WTC11 (cell line): Measurements from ENCODE around the gene CTNND1. TPM values are rescaled to one million over a fixed set of nuclear protein-coding genes. Genes with fewer than 3 reads are reported as not detected.

ENCODE experiments used
- ATAC-seq: fragments of 200-7000 bp; cut with Tn5 transposase; 2 replicates; pipeline ENCODE4 v1.10.0; 2021; ENCODE audit warnings: mild to moderate bottlenecking, moderate library complexity
- CTCF ChIA-PET: fragments of 300-600 bp; sonication (Branson Sonifier 250); formaldehyde crosslinking; loops from one replicate; lab custom pipeline; 2021; ENCODE audit warnings: antibody characterized with exemption; lab: Charles Lee
- POLR2A ChIA-PET: fragments of 350-600 bp; sonication (Branson Sonifier 250); formaldehyde crosslinking; loops from one replicate; lab custom pipeline; 2021; ENCODE audit warnings: antibody characterized with exemption; lab: Charles Lee
- DNase-seq: peaks from one replicate; pipeline ENCODE4 v3.0.0; 2021; ENCODE audit warnings: low spot score
- H3K27ac Mint-ChIP-seq: 2 replicates; pipeline ENCODE4 v1.8.0; 2021; ENCODE audit warnings: mixed read lengths
- H3K27me3 Mint-ChIP-seq: 2 replicates; pipeline ENCODE4 v1.8.0; 2021; ENCODE audit warnings: low read depth, mild to moderate bottlenecking, moderate library complexity, mixed read lengths
- H3K36me3 Mint-ChIP-seq: 2 replicates; pipeline ENCODE4 v1.8.0; 2021; ENCODE audit warnings: mixed read lengths
- H3K4me1 Mint-ChIP-seq: 2 replicates; pipeline ENCODE4 v1.8.0; 2022; ENCODE audit warnings: mixed read lengths
- H3K4me3 Mint-ChIP-seq: 2 replicates; pipeline ENCODE4 v1.8.0; 2021; ENCODE audit warnings: mild to moderate bottlenecking, moderate library complexity, mixed read lengths
- H3K9me3 Mint-ChIP-seq: 2 replicates; pipeline ENCODE4 v1.8.0; 2021; ENCODE audit warnings: mixed read lengths
- ATF2 ChIP-seq: sonication (generic); formaldehyde crosslinking; IDR thresholded peaks from 2 replicates; pipeline ENCODE4 v1.8.1; 2022; ENCODE audit warnings: low read depth, missing genetic modification reagents, borderline replicate concordance
- E2F5 ChIP-seq: sonication (generic); formaldehyde crosslinking; IDR thresholded peaks from 2 replicates; pipeline ENCODE4 v1.8.1; 2022; ENCODE audit warnings: mild to moderate bottlenecking, moderate library complexity, missing genetic modification reagents
- ERG ChIP-seq: fragments of 250-450 bp; sonication (Bioruptor Pico); IDR thresholded peaks from 2 replicates; pipeline ENCODE4 v1.8.0; 2021; ENCODE audit warnings: mild to moderate bottlenecking
- FOXP1 ChIP-seq: sonication (generic); formaldehyde crosslinking; IDR thresholded peaks from 2 replicates; pipeline ENCODE4 v1.8.0; 2022; ENCODE audit warnings: missing genetic modification reagents, mild to moderate bottlenecking, moderate library complexity, borderline replicate concordance
- FOXP4 ChIP-seq: sonication (generic); formaldehyde crosslinking; IDR thresholded peaks from 2 replicates; pipeline ENCODE4 v1.8.0; 2022; ENCODE audit warnings: mild to moderate bottlenecking, missing genetic modification reagents
- GABPB1 ChIP-seq: sonication (generic); formaldehyde crosslinking; IDR thresholded peaks from 2 replicates; pipeline ENCODE4 v1.8.1; 2023; ENCODE audit warnings: mild to moderate bottlenecking, missing genetic modification reagents
- HMGA2 ChIP-seq: fragments of 250-450 bp; sonication (Bioruptor Pico); IDR thresholded peaks from 2 replicates; pipeline ENCODE4 v1.4.0; 2021; ENCODE audit warnings: mild to moderate bottlenecking, moderate library complexity
- JAZF1 ChIP-seq: fragments of 250-450 bp; sonication (Bioruptor Pico); IDR thresholded peaks from 2 replicates; pipeline ENCODE4 v1.9.0; 2021; ENCODE audit warnings: moderate library complexity, mild to moderate bottlenecking, inconsistent platforms
- MXD4 ChIP-seq: fragments of 250-450 bp; sonication (Bioruptor Pico); IDR thresholded peaks from 2 replicates; pipeline ENCODE4 v1.8.0; 2021; ENCODE audit warnings: mild to moderate bottlenecking, moderate library complexity, borderline replicate concordance
- MYBL2 ChIP-seq: sonication (generic); formaldehyde crosslinking; IDR thresholded peaks from 2 replicates; pipeline ENCODE4 v1.8.1; 2023; ENCODE audit warnings: mild to moderate bottlenecking, moderate library complexity, missing genetic modification reagents
- NFE2L1 ChIP-seq: sonication (generic); formaldehyde crosslinking; IDR thresholded peaks from 2 replicates; pipeline ENCODE4 v1.8.1; 2023; ENCODE audit warnings: missing genetic modification reagents
- PREB ChIP-seq: sonication (generic); formaldehyde crosslinking; IDR thresholded peaks from 2 replicates; pipeline ENCODE4 v1.8.1; 2022; ENCODE audit warnings: mild to moderate bottlenecking, missing genetic modification reagents, moderate library complexity, borderline replicate concordance
- SMAD3 ChIP-seq: sonication (generic); formaldehyde crosslinking; IDR thresholded peaks from 2 replicates; pipeline ENCODE4 v1.8.0; 2022; ENCODE audit warnings: missing genetic modification reagents, mild to moderate bottlenecking, borderline replicate concordance
- ZBTB43 ChIP-seq: sonication (generic); formaldehyde crosslinking; IDR thresholded peaks from 2 replicates; pipeline ENCODE4 v1.8.1; 2023; ENCODE audit warnings: mild to moderate bottlenecking, missing genetic modification reagents
- ZNF121 ChIP-seq: sonication (generic); formaldehyde crosslinking; IDR thresholded peaks from 2 replicates; pipeline ENCODE4 v1.8.0; 2023; ENCODE audit warnings: missing genetic modification reagents
- ZNF219 ChIP-seq: sonication (generic); formaldehyde crosslinking; IDR thresholded peaks from 2 replicates; pipeline ENCODE4 v1.8.0; 2023; ENCODE audit warnings: missing genetic modification reagents, mild to moderate bottlenecking, borderline replicate concordance
- ZNF396 ChIP-seq: fragments of 250-450 bp; sonication (Bioruptor Pico); IDR thresholded peaks from 2 replicates; pipeline ENCODE4 v1.8.0; 2021; ENCODE audit warnings: mild to moderate bottlenecking, moderate library complexity, borderline replicate concordance
- ZNF423 ChIP-seq: fragments of 250-450 bp; sonication (Bioruptor Pico); IDR thresholded peaks from 2 replicates; pipeline ENCODE4 v2.1.2; 2022; ENCODE audit warnings: mild to moderate bottlenecking, moderate library complexity
- ZNF532 ChIP-seq: fragments of 250-450 bp; sonication (Bioruptor Pico); IDR thresholded peaks from 2 replicates; pipeline ENCODE4 v1.9.0; 2021; ENCODE audit warnings: mild to moderate bottlenecking, borderline replicate concordance
- ZSCAN18 ChIP-seq: fragments of 250-450 bp; sonication (Bioruptor Pico); IDR thresholded peaks from 2 replicates; pipeline ENCODE4 v2.1.2; 2022; ENCODE audit warnings: mild to moderate bottlenecking, moderate library complexity
- total RNA-seq: library from RNA; stranded (reverse); gene quantifications from 3 replicates; pipeline ENCODE4 v1.2.3, GENCODE V29; 2021

Gene CTNND1
- total RNA-seq, 1 experiment from 2014 or later = 165 TPM

- H3K4me3 Mint-ChIP-seq = no peak overlapping the region
- H3K4me1 Mint-ChIP-seq = peaks cover 56% of the 10 kb centered on the region
- peaks cover 5% of the 10 kb centered on the region for H3K9me3 Mint-ChIP-seq
- no peaks in the 10 kb centered on the region for H3K27me3 Mint-ChIP-seq
- TF ChIP-seq ATF2 (CRISPR knock-in tag) (no peak), HMGA2 (CRISPR knock-in tag) (no peak), ZNF121 (no peak), E2F5 (CRISPR knock-in tag) (no peak), PREB (CRISPR knock-in tag) (no peak), ZNF532 (CRISPR knock-in tag) (no peak), FOXP1 (CRISPR knock-in tag) (no peak), ZNF423 (CRISPR knock-in tag) (no peak), ZNF396 (CRISPR knock-in tag) (no peak), ZNF219 (CRISPR knock-in tag) (no peak), ZBTB43 (CRISPR knock-in tag) (no peak)
- CTCF ChIA-PET = interaction anchor here (1.5 to 1.9 kb wide), 2 partner anchors 19 to 30 kb away, joined by 3 to 14 read pairs; no protein-coding TSS in a partner anchor
- DNase-seq = no peak
- no peak for ATAC-seq
- peaks cover 19% of the 10 kb centered on the region for H3K36me3 Mint-ChIP-seq
- H3K27ac Mint-ChIP-seq = no peak overlapping the region
- POLR2A ChIA-PET = no interaction called here
These were observed 9.2 kb downstream of the CTNND1 start for GRCh38 chr11:57770793-57771192.

GRCh38 chr11:57771365-57771764 lies 9.8 kb downstream of the CTNND1 start:
- H3K4me1 Mint-ChIP-seq = peaks cover 58% of the 10 kb centered on the region
- CTCF ChIA-PET = interaction anchor here (1.5 to 1.9 kb wide), 3 partner anchors 10 to 29 kb away, joined by 3 to 14 read pairs (median 5); partner anchors contain the start of gene CTNND1
- H3K36me3 Mint-ChIP-seq = peaks cover 16% of the 10 kb centered on the region
- TF ChIP-seq ZNF423 (CRISPR knock-in tag) (no peak), ZSCAN18 (CRISPR knock-in tag) (no peak), NFE2L1 (no peak), MXD4 (CRISPR knock-in tag) (no peak), MYBL2 (CRISPR knock-in tag) (no peak), JAZF1 (CRISPR knock-in tag) (no peak), GABPB1 (CRISPR knock-in tag) (no peak), ZNF219 (CRISPR knock-in tag) (no peak), SMAD3 (CRISPR knock-in tag) (no peak), FOXP4 (no peak), ERG (CRISPR knock-in tag) (no peak)

More at GRCh38 chr11:57771365-57771764, 9.8 kb downstream of the CTNND1 start:
- H3K27me3 Mint-ChIP-seq = no peaks in the 10 kb centered on the region
- H3K9me3 Mint-ChIP-seq = peaks cover 4% of the 10 kb centered on the region
- DNase-seq (no peak), ATAC-seq (no peak)
- H3K4me3 Mint-ChIP-seq = no peak overlapping the region
- peak overlapping the region; percentile 6; the same call in 1 of the 2 replicates for H3K27ac Mint-ChIP-seq
- POLR2A ChIA-PET = interaction anchor here (0.7 to 1.3 kb wide), 2 partner anchors 10 kb away, joined by 3 to 4 read pairs; partner anchors contain the start of gene CTNND1
